Gastrocnemius medialis (tissue), 4 donors: ENCODE measurements around the gene TDRD7. TPM values are rescaled to one million over a fixed set of nuclear protein-coding genes. Genes with fewer than 3 reads are reported as not detected.

Experiments
- ATAC-seq, 2 donors: fragments of 150-250 bp; one replicate each; pipeline ENCODE4 v1.9.1; 2016
- DNase-seq, 2 donors: peaks; one replicate each; pipeline ENCODE4 v3.0.0-alpha.2; 2019
- H3K27ac ChIP-seq, 4 donors: fragments of 200-600 bp; sonication (generic); 1 replicate in 1 of 4; 2 replicates in 3 of 4; pipeline ENCODE4 v1.5.1; 2016 to 2018; ENCODE audit warnings: mild to moderate bottlenecking in 2 of 4, moderate library complexity in 1 of 4
- H3K27me3 ChIP-seq, 3 donors: fragments of 200-600 bp; sonication (generic) in 2 of 3; 1 replicate in 1 of 3; 2 replicates in 2 of 3; pipeline versions ENCODE4 v1.5.1 to v1.6.0; 2016 to 2019; ENCODE audit warnings: mild to moderate bottlenecking in 1 of 3, moderate library complexity in 1 of 3
- H3K36me3 ChIP-seq, 2 donors: fragments of 200-600 bp; sonication (generic) in 1 of 2; one replicate each; pipeline ENCODE4 v1.5.1; 2017 to 2018
- H3K4me1 ChIP-seq, 2 donors: fragments of 200-600 bp; sonication (generic) in 1 of 2; one replicate each; pipeline ENCODE4 v1.5.1; 2016 to 2017; ENCODE audit warnings: mild to moderate bottlenecking in 2 of 2
- H3K4me3 ChIP-seq, 4 donors: fragments of 200-600 bp; sonication (generic) in 3 of 4; 1 replicate in 1 of 4; 2 replicates in 3 of 4; pipeline ENCODE4 v1.5.1; 2016 to 2019; ENCODE audit warnings: mild to moderate bottlenecking in 2 of 4
- H3K9me3 ChIP-seq, 3 donors: fragments of 200-600 bp; sonication (generic) in 2 of 3; 1 replicate in 1 of 3; 2 replicates in 2 of 3; pipeline ENCODE4 v1.5.1; 2016 to 2019
- CTCF ChIP-seq, 5 experiments: fragments of 450-650 bp in 3 of 5; fragments of 200-600 bp in 2 of 5; sonication (generic) in 2 of 5; IDR thresholded peaks in 4 of 5; conservative IDR thresholded peaks in 1 of 5; 1 replicate in 4 of 5; 2 replicates in 1 of 5; pipeline ENCODE4 v1.5.1; 2016 to 2019; ENCODE audit warnings: antibody characterized with exemption in 5 of 5, mild to moderate bottlenecking in 3 of 5, moderate library complexity in 3 of 5
- POLR2A ChIP-seq, 2 donors: fragments of 450-650 bp; IDR thresholded peaks; one replicate each; pipeline ENCODE4 v1.6.1; 2017; ENCODE audit warnings: antibody characterized with exemption in 2 of 2, mild to moderate bottlenecking in 2 of 2, moderate library complexity in 2 of 2
- in situ Hi-C, 4 donors: fragments of 200-750 bp; cut with MboI; loops; one replicate each; pipeline versions ENCODE4 v1.15.0 to v1.8.0; 2017; ENCODE audit warnings: low sequenced_read_pairs in 4 of 4
- intact Hi-C: fragments of 100-400 bp; cut with DNase I; formaldehyde crosslinking; loops from one replicate; pipeline ENCODE4 v1.15.1; 2023; ENCODE audit warnings: low total_unique reads
- total RNA-seq, 4 donors: library from RNA; depleted of rRNA; stranded (reverse); fragments of >200 nt; gene quantifications; one replicate each; pipeline versions ENCODE4 v1.1.0 to v1.2.3, GENCODE V29; 2016

The TDRD7 gene
- total RNA-seq, 4 donors from 2014 or later: 2.9 to 5.7 (median 3.5) TPM

- peaks cover 0 to 9% (median 0%) of the 10 kb centered on the region in 3 donors for H3K27me3 ChIP-seq
- ATAC-seq (no peak), DNase-seq (no peak)
- no peaks in the 10 kb centered on the region for H3K36me3 ChIP-seq
- no peaks in the 10 kb centered on the region for H3K9me3 ChIP-seq
- in situ Hi-C loops (loop anchor here in 1 of 4 donors (25.0 kb wide), 1 partner anchor 520 kb away; the partner anchor contains the start of gene ZNF782), intact Hi-C loops (no loop called here)
- no peak overlapping the region for H3K4me3 ChIP-seq
- TF ChIP-seq CTCF (IDR thresholded peaks at IDR 0.05 in 4 of 5, conservative IDR thresholded peaks at IDR 0.05 in 1 of 5) (no peak), POLR2A (IDR thresholded peaks at IDR 0.05) (no peak)
- peaks cover 0 to 5% of the 10 kb centered on the region in 2 donors for H3K4me1 ChIP-seq
- no peak overlapping the region for H3K27ac ChIP-seq
Observed at GRCh38 chr9:97382099-97382718, 29.7 kb upstream of the TDRD7 start.

- TF ChIP-seq POLR2A (IDR thresholded peaks at IDR 0.05) (no peak), CTCF (IDR thresholded peaks at IDR 0.05 in 4 of 5, conservative IDR thresholded peaks at IDR 0.05 in 1 of 5) (no peak)
- intact Hi-C loops: no loop called here
- Histone ChIP-seq H3K4me3 (no peak overlapping the region), H3K9me3 (no peaks in the 10 kb centered on the region), H3K36me3 (no peaks in the 10 kb centered on the region), H3K27ac (no peak overlapping the region), H3K4me1 (peaks cover 0 to 6% of the 10 kb centered on the region in 2 donors), H3K27me3 (peaks cover 0 to 19% (median 3%) of the 10 kb centered on the region in 3 donors)
- DNase-seq: no peak
- in situ Hi-C loops: loop anchor here in 1 of 4 donors (25.0 kb wide), 1 partner anchor 522 kb away; the partner anchor contains the start of gene ZNF782
- no peak for ATAC-seq
Observed at GRCh38 chr9:97384406-97385262, 27.3 kb upstream of the TDRD7 start.

- Histone ChIP-seq H3K36me3 (no peaks in the 10 kb centered on the region), H3K27ac (no peak overlapping the region), H3K4me1 (peaks cover 0 to 6% of the 10 kb centered on the region in 2 donors), H3K4me3 (no peak overlapping the region), H3K9me3 (no peaks in the 10 kb centered on the region), H3K27me3 (peaks cover 0 to 19% (median 3%) of the 10 kb centered on the region in 3 donors)
- DNase-seq: no peak
- no peak for ATAC-seq
- intact Hi-C loops (no loop called here), in situ Hi-C loops (loop anchor here in 1 of 4 donors (25.0 kb wide), 1 partner anchor 523 kb away; the partner anchor contains the start of gene ZNF782)
- TF ChIP-seq POLR2A (IDR thresholded peaks at IDR 0.05): no peak
- TF ChIP-seq CTCF (IDR thresholded peaks at IDR 0.05 in 4 of 5, conservative IDR thresholded peaks at IDR 0.05 in 1 of 5): no peak
Observed at GRCh38 chr9:97385626-97386264, 26.2 kb upstream of the TDRD7 start.

- TF ChIP-seq CTCF (IDR thresholded peaks at IDR 0.05 in 4 of 5, conservative IDR thresholded peaks at IDR 0.05 in 1 of 5) (no peak), POLR2A (IDR thresholded peaks at IDR 0.05) (no peak)
- Histone ChIP-seq H3K27me3 (peaks cover 0 to 19% (median 3%) of the 10 kb centered on the region in 3 donors), H3K4me1 (peaks cover 0 to 6% of the 10 kb centered on the region in 2 donors), H3K36me3 (no peaks in the 10 kb centered on the region), H3K4me3 (no peak overlapping the region), H3K27ac (no peak overlapping the region), H3K9me3 (no peaks in the 10 kb centered on the region)
- DNase-seq (no peak), ATAC-seq (no peak)
- in situ Hi-C loops: loop anchor here in 1 of 4 donors (25.0 kb wide), 1 partner anchor 524 kb away; the partner anchor contains the start of gene ZNF782
- intact Hi-C loops: no loop called here
Observed at GRCh38 chr9:97386265-97386633, 25.6 kb upstream of the TDRD7 start.
